Measurements from ENCODE around the gene ACAP2.

- TF ChIP-seq CTCF (IDR thresholded peaks at IDR 0.05) (no peak), POLR2AphosphoS5 (IDR thresholded peaks at IDR 0.05; ENCODE audit: low read depth, low read length) (no peak), REST (IDR thresholded peaks at IDR 0.05; ENCODE audit: insufficient read depth in 1 of 2, low read depth in 2 of 2, low read length in 1 of 2) (no peak), TCF7L2 (IDR thresholded peaks at IDR 0.05; ENCODE audit: low read depth, low read length) (no peak), SIN3A (IDR thresholded peaks at IDR 0.05; ENCODE audit: borderline replicate concordance, insufficient read depth, low read depth, low read length) (no peak)
These were observed 188.8 kb downstream of the ACAP2 start for GRCh38 chr3:195253923-195254432.
